Measurements from ENCODE around the gene DENND4B. TPM values are rescaled to one million over a fixed set of nuclear protein-coding genes. Genes with fewer than 3 reads are reported as not detected.
A peak's percentile ranks its signal among the peaks of the same experiment; 100 is the strongest.

Gene DENND4B
- total and polyA plus RNA-seq, 10 of the 15 experiments (the other 5 are each of a cell fraction or from before 2014, with no cell fraction given): 12.0 to 74.8 (median 22.7) TPM

DNA sequence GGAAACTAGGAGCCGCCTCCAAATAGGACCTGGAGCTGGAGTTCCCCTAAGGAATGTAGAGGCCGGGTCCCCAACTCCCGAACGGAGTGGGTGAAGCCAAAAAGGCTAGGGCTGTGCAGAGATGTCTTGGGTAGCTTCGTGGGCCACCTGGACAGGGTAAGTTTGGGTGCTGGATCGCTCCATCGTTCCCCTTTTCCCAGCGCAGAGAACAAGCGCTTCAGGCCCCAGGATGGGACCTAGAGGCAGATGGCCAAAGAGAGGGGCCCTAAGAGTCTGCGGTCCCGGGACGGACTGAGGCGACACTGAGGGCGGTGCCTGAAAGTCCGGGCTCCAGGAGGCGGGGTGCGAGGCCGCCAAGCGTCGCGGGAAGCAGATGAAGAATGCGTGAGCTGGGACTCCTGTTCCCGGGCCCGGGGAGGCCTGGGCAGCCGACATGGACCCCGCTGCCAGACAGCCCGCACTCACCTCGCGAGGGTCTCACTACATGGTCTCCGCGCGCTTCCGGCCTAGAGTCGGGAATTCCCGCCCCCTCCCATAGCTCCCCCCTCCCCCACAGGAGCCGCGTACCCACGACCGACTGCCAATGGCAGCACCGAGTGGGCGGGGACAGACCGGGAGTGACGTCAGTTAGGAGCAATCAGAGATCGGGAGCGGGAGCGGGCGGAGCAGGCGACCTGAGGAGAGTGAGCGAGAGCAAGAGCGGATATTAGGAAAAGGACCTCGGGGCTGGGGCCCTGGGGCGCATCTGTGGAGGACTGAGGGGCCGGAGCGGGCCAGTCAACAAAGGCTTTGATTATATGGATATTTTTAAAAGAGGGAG lies 16.7 kb upstream of the DENND4B start, which contains the start of gene SLC39A1 (continued):
- TF ChIP-seq, protein P1, sequence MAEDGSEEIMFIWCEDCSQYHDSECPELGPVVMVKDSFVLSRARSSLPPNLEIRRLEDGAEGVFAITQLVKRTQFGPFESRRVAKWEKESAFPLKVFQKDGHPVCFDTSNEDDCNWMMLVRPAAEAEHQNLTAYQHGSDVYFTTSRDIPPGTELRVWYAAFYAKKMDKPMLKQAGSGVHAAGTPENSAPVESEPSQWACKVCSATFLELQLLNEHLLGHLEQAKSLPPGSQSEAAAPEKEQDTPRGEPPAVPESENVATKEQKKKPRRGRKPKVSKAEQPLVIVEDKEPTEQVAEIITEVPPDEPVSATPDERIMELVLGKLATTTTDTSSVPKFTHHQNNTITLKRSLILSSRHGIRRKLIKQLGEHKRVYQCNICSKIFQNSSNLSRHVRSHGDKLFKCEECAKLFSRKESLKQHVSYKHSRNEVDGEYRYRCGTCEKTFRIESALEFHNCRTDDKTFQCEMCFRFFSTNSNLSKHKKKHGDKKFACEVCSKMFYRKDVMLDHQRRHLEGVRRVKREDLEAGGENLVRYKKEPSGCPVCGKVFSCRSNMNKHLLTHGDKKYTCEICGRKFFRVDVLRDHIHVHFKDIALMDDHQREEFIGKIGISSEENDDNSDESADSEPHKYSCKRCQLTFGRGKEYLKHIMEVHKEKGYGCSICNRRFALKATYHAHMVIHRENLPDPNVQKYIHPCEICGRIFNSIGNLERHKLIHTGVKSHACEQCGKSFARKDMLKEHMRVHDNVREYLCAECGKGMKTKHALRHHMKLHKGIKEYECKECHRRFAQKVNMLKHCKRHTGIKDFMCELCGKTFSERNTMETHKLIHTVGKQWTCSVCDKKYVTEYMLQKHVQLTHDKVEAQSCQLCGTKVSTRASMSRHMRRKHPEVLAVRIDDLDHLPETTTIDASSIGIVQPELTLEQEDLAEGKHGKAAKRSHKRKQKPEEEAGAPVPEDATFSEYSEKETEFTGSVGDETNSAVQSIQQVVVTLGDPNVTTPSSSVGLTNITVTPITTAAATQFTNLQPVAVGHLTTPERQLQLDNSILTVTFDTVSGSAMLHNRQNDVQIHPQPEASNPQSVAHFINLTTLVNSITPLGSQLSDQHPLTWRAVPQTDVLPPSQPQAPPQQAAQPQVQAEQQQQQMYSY (CRISPR knock-in tag; IDR thresholded peaks at IDR 0.05): no peak
- TF ChIP-seq POLR2AphosphoS2 (IDR thresholded peaks at IDR 0.05; ENCODE audit: low read depth, low read length) (peak; percentile 64), CHD4 (IDR thresholded peaks at IDR 0.05) (no peak), CREM (IDR thresholded peaks at IDR 0.05; ENCODE audit: low read depth) (peak; percentile 84), MXI1 (IDR thresholded peaks at IDR 0.05; ENCODE audit: low read depth, low read length) (0 out of 2 replicates have a peak, but pooled peaks have one; percentile 16), CHD2 (IDR thresholded peaks at IDR 0.05; ENCODE audit: borderline replicate concordance, low read depth, low read length) (peak; percentile 91), BRCA1 (IDR thresholded peaks at IDR 0.05; ENCODE audit: low read depth, low read length) (peak; percentile 45; the same call in 1 of the 2 replicates), ZNF207 (IDR thresholded peaks at IDR 0.05; ENCODE audit: borderline replicate concordance) (0 out of 2 replicates have a peak, but pooled peaks have one; percentile 40), GATAD2B (conservative IDR thresholded peaks at IDR 0.05; ENCODE audit: low read depth) (peak; percentile 34; the same call in 1 of the 2 replicates), FOS (IDR thresholded peaks at IDR 0.05; ENCODE audit: borderline replicate concordance, extremely low read depth, insufficient read length) (peak; percentile 11), NR2F1 (conservative IDR thresholded peaks at IDR 0.05) (no peak), RAD21 (IDR thresholded peaks at IDR 0.05; ENCODE audit: insufficient read depth, low read depth, low read length) (no peak), PML (IDR thresholded peaks at IDR 0.05; ENCODE audit: low read length) (no peak), EED (IDR thresholded peaks at IDR 0.05; ENCODE audit: low read depth) (peak; percentile 2; the same call in 1 of the 2 replicates), EGR1 (IDR thresholded peaks at IDR 0.05; ENCODE audit: borderline replicate concordance in 1 of 2, low read depth in 2 of 2, low read length in 2 of 2) (peak in 1 of 2 experiments; percentile 64; a peak in 1 of 3 replicates), BHLHE40 (IDR thresholded peaks at IDR 0.05; ENCODE audit: borderline replicate concordance in 1 of 2, low read depth in 2 of 2, low read length in 1 of 2) (peak; percentile 37 to 55; a peak in 2 of 4 replicates)
- TF ChIP-seq, protein P2, sequence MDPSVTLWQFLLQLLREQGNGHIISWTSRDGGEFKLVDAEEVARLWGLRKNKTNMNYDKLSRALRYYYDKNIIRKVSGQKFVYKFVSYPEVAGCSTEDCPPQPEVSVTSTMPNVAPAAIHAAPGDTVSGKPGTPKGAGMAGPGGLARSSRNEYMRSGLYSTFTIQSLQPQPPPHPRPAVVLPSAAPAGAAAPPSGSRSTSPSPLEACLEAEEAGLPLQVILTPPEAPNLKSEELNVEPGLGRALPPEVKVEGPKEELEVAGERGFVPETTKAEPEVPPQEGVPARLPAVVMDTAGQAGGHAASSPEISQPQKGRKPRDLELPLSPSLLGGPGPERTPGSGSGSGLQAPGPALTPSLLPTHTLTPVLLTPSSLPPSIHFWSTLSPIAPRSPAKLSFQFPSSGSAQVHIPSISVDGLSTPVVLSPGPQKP (IDR thresholded peaks at IDR 0.05; ENCODE audit: low read depth, low read length): peak; percentile 38; the same call in 1 of the 2 replicates
- TF ChIP-seq, protein P3, sequence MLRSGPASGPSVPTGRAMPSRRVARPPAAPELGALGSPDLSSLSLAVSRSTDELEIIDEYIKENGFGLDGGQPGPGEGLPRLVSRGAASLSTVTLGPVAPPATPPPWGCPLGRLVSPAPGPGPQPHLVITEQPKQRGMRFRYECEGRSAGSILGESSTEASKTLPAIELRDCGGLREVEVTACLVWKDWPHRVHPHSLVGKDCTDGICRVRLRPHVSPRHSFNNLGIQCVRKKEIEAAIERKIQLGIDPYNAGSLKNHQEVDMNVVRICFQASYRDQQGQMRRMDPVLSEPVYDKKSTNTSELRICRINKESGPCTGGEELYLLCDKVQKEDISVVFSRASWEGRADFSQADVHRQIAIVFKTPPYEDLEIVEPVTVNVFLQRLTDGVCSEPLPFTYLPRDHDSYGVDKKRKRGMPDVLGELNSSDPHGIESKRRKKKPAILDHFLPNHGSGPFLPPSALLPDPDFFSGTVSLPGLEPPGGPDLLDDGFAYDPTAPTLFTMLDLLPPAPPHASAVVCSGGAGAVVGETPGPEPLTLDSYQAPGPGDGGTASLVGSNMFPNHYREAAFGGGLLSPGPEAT (IDR thresholded peaks at IDR 0.05; ENCODE audit: low read depth): peak; percentile 56
- TF ChIP-seq, protein P4, sequence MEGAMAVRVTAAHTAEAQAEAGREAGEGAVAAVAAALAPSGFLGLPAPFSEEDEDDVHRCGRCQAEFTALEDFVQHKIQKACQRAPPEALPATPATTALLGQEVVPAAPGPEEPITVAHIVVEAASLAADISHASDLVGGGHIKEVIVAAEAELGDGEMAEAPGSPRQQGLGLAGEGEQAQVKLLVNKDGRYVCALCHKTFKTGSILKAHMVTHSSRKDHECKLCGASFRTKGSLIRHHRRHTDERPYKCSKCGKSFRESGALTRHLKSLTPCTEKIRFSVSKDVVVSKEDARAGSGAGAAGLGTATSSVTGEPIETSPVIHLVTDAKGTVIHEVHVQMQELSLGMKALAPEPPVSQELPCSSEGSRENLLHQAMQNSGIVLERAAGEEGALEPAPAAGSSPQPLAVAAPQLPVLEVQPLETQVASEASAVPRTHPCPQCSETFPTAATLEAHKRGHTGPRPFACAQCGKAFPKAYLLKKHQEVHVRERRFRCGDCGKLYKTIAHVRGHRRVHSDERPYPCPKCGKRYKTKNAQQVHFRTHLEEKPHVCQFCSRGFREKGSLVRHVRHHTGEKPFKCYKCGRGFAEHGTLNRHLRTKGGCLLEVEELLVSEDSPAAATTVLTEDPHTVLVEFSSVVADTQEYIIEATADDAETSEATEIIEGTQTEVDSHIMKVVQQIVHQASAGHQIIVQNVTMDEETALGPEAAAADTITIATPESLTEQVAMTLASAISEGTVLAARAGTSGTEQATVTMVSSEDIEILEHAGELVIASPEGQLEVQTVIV (IDR thresholded peaks at IDR 0.05; ENCODE audit: borderline replicate concordance, partially characterized antibody): no peak

Data from GM12878 (cell line).